ENCODE results near the gene ECSCR.
"Not testable (repeated sequence)": the region's sequence is repeated elsewhere in the genome, so short reads cannot be mapped to it uniquely, and the experiment has no call there.

ECSCR gene
- total RNA-seq = 0 to 0.39 (median 0.22) reads per million in 3 experiments

- no peak for DNase-seq
Measured at GRCh38 chr5:139462586-139463276, at the start of gene ECSCR. ECSCR (minus strand) TSS chr5:139462743; CDS start chr5:139462670, 73 bp downstream.

- not testable (repeated sequence) for DNase-seq
Measured at GRCh38 chr5:139504722-139505121, 42.2 kb upstream of the ECSCR start.

DNA sequence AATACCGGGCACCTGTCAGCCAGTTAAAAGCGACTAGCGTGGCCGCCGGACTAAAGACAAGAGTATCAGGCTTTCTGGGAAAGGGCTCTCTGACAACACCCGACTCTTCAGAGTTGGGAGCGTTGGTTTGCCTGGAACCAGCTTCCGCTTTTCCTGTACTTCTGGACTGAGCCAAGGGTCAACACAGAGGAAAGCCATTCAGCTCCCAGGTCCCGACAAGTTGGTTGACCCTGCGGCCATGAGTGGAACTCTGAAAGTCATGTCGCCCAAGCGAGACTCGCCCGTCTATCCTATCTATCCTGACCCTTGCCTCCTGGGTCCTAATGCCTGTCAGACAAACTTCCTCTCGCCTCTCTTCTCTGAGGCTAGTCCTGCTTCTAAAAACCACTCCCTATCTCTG, 41.3 kb upstream of the ECSCR start:
- not testable (repeated sequence) for DNase-seq

DNA sequence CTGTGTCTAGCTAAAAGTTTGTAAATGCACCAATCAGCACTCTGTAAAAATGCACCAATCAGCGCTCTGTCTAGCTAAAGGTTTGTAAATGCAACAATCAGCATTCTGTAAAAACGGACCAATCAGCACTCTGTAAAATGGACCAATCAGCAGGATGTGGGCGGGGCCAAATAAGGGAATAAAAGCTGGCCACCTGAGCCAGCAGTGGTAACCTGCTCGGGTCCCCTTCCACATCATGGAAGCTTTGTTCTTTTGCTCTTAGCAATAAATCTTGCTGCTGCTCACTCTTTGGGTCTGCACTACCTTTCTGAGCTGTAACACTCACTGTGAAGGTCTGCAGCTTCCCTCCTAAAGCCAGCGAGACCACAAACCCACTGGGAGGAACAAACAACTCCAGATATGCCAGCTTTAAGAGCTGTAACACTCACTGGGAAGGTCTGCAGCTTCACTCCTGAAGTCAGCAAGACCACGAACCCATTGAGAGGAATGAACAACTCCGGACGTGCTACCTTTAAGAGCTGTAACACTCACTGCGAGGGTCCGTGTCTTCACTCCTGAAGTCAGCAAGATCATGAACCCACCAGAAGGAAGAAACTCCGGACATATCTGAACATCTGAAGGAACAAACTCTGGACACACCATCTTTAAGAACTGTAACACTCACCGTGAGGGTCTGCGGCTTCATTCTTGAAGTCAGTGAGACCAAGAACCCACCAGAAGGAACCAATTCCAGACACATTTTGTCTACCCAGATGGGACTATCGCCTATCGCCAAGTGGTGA, 40.7 kb upstream of the ECSCR start:
- not testable (repeated sequence) for DNase-seq

- DNase-seq = no peak
Measured at GRCh38 chr5:139501381-139501780, 38.8 kb upstream of the ECSCR start.

DNA sequence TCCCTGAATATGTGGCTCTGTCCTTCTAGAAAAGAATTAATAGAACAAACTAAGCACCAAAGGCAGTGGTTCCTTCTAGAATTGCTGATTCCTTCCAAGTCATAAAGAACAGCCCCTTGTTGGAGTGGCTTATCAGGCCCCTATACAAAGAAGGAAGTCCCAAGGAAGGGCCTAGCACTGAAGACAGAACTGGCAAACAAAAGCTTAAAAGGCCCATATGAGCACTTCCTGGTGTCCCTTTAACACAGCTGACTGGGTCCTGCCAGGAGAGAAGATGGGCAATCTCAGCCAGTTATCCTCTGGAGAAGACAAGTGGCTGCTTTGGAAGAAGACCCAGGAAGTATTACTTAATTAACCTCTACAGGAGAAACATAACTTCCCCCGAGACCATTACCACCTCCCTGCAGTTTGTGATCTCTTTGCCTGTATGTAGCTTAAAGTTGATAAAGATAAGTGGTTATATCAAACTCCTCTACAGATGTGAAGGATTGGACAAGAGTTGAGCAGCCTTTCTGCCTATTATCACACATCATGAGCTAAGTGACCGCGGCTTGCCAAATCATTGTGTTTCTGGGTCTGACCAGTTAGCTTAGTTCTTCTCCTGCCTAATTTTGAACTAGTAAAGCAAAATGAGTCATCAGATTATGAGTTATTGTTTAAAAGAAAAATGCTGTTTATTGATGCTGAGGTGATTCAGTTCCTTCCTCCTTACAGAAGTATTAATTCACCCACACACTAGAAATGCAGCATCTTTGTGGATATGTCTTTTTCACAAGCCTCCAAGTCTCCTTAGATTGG, 33.3 kb upstream of the ECSCR start:
- no peak for DNase-seq

DNA sequence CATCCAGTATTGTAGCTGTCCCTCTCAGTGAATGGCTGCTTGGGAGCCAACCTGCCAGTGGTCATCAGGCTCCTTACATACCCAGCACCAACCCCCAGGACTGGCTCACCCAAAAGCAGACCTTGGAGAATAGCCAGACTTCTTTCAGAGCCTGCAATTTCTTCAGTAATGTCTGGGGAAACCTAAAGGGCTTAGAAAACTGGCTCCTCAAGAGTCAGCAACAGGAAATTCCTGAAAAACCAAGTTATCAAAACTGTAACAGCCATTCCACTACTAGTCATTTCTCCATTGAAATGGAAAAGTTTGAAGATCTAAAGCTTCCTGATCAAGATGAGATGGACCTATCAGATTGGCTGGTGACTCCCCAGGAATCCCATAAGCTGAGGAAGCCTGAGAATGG, 32.3 kb upstream of the ECSCR start:
- DNase-seq = no peak

GRCh38 chr5:139494256-139494655, 31.7 kb upstream of the ECSCR start:
- no peak for DNase-seq

GRCh38 chr5:139492700-139493192, 30.2 kb upstream of the ECSCR start:
- no peak for DNase-seq

GRCh38 chr5:139488260-139488659, 25.7 kb upstream of the ECSCR start:
- no peak for DNase-seq

- no peak for DNase-seq
Measured at GRCh38 chr5:139486201-139486600, 23.7 kb upstream of the ECSCR start.

GRCh38 chr5:139482890-139483208, 20.3 kb upstream of the ECSCR start:
- not testable (repeated sequence) for DNase-seq

GRCh38 chr5:139482050-139482889, 19.7 kb upstream of the ECSCR start, which contains the start of gene STING1:
STING1 (minus strand) TSS chr5:139482758; CDS start chr5:139481704, 1,054 bp downstream.
- peak; percentile 74 for DNase-seq

- no peak for DNase-seq
Measured at GRCh38 chr5:139481580-139482049, 19.1 kb upstream of the ECSCR start.

DNA sequence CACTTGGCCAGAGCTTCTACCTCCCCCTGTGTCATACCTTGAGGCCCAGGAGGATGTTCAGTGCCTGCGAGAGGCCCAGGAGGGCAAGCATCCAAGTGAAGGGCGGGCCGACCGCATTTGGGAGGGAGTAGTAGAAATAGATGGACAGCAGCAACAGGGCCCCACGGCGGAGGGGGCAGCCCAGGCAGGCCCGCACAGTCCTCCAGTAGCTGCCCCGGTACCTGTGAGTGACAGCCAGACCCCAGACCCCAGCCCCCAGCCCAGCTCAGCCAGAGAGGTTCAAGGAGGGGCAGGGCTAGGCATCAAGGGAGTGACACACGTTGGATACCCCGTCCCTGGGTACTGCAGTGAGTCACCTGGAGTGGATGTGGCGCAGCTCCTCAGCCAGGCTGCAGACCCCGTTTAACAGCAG, 18.6 kb upstream of the ECSCR start:
- DNase-seq = no peak

DNA sequence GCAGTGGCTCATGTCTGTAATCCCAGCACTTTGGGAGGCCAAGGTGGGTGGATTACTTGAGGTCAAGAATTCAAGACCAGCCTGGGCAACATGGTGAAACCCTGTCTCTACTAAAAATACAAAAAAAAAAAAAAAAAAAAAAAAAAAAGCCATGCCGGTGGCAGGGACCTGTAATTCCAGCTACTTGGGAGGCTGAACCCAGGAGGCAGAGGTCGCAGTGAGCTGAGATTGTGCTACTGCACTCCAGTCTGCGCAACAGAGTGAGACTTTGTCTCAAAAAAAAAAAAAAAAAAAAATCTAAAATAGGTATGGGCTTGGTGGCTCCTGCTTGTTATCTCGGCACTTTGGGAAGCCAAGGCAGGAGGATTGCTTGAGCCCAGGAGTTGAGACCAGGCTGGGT, 17.2 kb upstream of the ECSCR start:
- DNase-seq = not testable (repeated sequence)

GRCh38 chr5:139478657-139479423, 16.3 kb upstream of the ECSCR start:
- DNase-seq = not testable (repeated sequence)

- DNase-seq = no peak
Measured at GRCh38 chr5:139475865-139476617, 13.5 kb upstream of the ECSCR start.

DNA sequence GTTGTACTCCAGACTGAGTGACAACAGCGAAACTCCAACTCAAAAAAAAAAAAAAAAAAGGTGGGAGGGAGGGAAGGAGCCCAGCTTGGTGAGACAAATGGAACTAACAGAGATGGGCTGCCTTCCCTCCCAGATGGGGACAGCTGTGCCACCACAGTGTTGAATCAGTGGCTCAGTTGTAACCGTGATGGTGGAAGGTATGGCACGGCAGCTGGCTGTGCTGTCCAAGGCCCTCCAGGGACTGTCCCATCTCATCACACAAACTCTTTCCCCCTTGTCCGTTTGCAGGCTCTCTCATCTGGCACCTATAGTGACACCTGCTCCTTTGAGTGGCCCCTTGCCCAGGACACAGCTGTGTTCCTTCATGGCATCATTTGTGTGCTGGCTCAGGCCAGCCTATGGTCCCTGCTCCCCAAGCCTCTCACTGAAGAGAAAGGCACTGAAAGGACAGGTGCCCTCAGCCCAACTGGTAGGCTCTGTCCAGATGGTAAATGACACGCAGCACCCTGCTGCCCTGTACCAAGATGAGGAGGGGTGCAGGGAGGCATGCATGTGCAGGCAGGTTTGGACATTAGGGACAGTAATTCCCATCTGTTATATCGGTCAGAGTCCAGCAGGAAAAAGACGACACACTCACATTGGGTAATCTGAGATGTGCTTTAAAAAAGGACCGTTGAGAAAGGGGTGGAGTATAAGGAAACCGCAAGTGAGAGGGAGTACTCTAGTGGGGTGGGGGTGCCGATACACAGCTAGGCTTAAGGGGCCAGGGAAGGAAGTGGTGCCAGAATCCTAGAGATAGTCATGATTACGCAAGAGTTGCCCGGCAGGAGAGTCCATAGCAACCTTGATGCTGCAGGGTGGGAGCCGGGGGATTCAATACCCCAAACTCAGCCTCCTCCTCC, 12.6 kb upstream of the ECSCR start:
- DNase-seq = peak; percentile 28

All from central memory CD4-positive, alpha-beta T cell (primary cell).